Stimulated activated naive CD8-positive, alpha-beta T cell treated with anti-CD3 and anti-CD28 coated beads, Interleukin-15, amount 100 ng/mL, for 72 hours (primary cell): ENCODE data around the gene SLC17A2.
A peak's percentile ranks its signal among the peaks of the same experiment; 100 is the strongest.

Source experiments
- ATAC-seq: fragments of 150-1000 bp; cut with Tn5 transposase; 2 replicates; pipeline ENCODE4 v1.10.0; 2021; ENCODE audit warnings: mild to moderate bottlenecking, moderate library complexity
- DNase-seq, 2 donors: peaks; one replicate each; pipeline ENCODE4 v3.0.0; 2021 to 2022
- H3K27ac Mint-ChIP-seq, 2 donors: one replicate each; pipeline ENCODE4 v1.8.0; 2022; ENCODE audit warnings: mild to moderate bottlenecking in 2 of 2, mixed read lengths in 2 of 2, moderate library complexity in 2 of 2
- H3K27me3 Mint-ChIP-seq: one replicate; pipeline ENCODE4 v1.8.0; 2022; ENCODE audit warnings: mixed read lengths
- H3K4me1 Mint-ChIP-seq: one replicate; pipeline ENCODE4 v1.8.0; 2022; ENCODE audit warnings: mild to moderate bottlenecking, mixed read lengths
- H3K4me3 Mint-ChIP-seq, 2 donors: one replicate each; pipeline ENCODE4 v1.8.0; 2022; ENCODE audit warnings: mild to moderate bottlenecking in 2 of 2, mixed read lengths in 2 of 2, moderate library complexity in 1 of 2
- H3K9me3 Mint-ChIP-seq, 2 donors: one replicate each; pipeline ENCODE4 v1.8.0; 2022; ENCODE audit warnings: mixed read lengths in 2 of 2

Gene SLC17A2

GRCh38 chr6:25930532-25931410, at the start of gene SLC17A2:
Gene SLC17A2, minus strand, starts transcription at chr6:25930691. Its CDS starts 4,895 bp downstream, at chr6:25925796.
- no peak within 1 kb of the TSS for H3K4me3 Mint-ChIP-seq
- H3K27me3 Mint-ChIP-seq, result no peaks in the 10 kb centered on the region
- ATAC-seq (no peak), DNase-seq (no peak)
- peaks cover 5% of the 10 kb centered on the region for H3K4me1 Mint-ChIP-seq
- H3K9me3 Mint-ChIP-seq, result no peaks in the 10 kb centered on the region
- H3K27ac Mint-ChIP-seq, result no peak within 1 kb of the TSS

DNA sequence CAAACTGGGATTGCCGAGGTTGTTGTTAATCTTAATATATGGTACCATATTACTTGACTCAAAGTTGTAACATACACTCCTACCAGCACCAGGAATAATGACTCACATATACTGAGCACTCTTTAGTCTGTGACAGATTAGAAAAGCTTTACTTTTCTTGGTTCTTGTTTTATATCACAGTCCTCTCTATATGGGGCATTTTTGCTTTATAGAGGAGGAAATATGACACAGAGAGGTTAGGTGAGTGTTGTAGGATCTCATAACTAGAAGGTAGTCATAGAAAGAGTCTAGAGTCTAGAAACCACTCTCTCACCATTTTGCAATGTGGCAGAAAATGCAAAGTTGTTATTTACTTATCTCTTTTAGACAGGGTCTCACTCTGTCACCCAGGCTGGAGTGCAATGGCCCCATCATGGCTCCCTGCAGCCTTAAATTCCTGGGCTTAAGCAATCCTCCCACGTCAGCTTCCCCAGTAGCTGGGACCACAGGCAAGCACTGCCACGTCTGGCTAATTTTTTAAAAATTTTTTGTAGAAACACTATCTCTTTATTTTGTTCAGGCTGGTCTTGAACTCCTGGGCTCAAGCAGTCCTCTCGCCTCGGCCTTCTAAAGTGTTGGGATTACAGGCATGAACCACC, 45.6 kb upstream of the SLC17A2 start:
- Mint-ChIP-seq H3K4me3 (no peak overlapping the region), H3K9me3 (no peaks in the 10 kb centered on the region), H3K27ac (no peak overlapping the region), H3K4me1 (peaks cover 22% of the 10 kb centered on the region), H3K27me3 (no peaks in the 10 kb centered on the region)
- DNase-seq (no peak), ATAC-seq (peak; percentile 95)

GRCh38 chr6:25973923-25974555, 43.5 kb upstream of the SLC17A2 start:
- H3K9me3 Mint-ChIP-seq, result no peaks in the 10 kb centered on the region
- H3K4me1 Mint-ChIP-seq, result peaks cover 33% of the 10 kb centered on the region
- DNase-seq, result no peak
- ATAC-seq, result no peak
- H3K27me3 Mint-ChIP-seq, result no peaks in the 10 kb centered on the region
- no peak overlapping the region for H3K4me3 Mint-ChIP-seq
- H3K27ac Mint-ChIP-seq, result no peak overlapping the region

- H3K27me3 Mint-ChIP-seq, result no peaks in the 10 kb centered on the region
- DNase-seq (no peak), ATAC-seq (no peak)
- no peak overlapping the region for H3K4me3 Mint-ChIP-seq
- no peak overlapping the region for H3K27ac Mint-ChIP-seq
- H3K9me3 Mint-ChIP-seq, result no peaks in the 10 kb centered on the region
- peaks cover 38% of the 10 kb centered on the region for H3K4me1 Mint-ChIP-seq
Measured at GRCh38 chr6:25972902-25973301, 42.4 kb upstream of the SLC17A2 start.

DNA sequence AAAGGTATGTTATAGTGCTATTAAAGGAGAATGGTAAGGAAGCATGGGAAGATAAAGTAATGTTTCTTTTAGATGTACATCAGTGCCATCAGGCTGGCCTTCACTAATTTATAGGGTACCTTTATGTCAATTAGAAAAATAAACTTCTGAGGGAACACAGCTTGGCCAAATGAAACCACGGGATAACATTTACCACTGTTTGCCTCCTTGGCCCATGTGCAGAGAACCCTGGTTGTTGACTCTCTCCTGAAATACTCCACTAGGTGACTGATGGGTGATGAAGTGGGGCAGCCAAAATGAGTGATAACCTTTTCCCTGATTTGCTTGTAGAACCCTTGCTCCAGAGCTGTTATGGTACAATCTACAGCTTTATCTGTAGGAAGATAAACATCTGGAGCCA, 41.6 kb upstream of the SLC17A2 start:
- no peak overlapping the region for H3K4me3 Mint-ChIP-seq
- H3K27ac Mint-ChIP-seq, result peak overlapping the region in 1 of 2 donors; percentile 14
- ATAC-seq, result no peak
- H3K4me1 Mint-ChIP-seq, result peaks cover 46% of the 10 kb centered on the region
- H3K9me3 Mint-ChIP-seq, result no peaks in the 10 kb centered on the region
- no peak for DNase-seq
- H3K27me3 Mint-ChIP-seq, result no peaks in the 10 kb centered on the region

- peak overlapping the region in 1 of 2 donors; percentile 23 for H3K27ac Mint-ChIP-seq
- H3K4me3 Mint-ChIP-seq, result no peak overlapping the region
- ATAC-seq (no peak), DNase-seq (no peak)
- no peaks in the 10 kb centered on the region for H3K27me3 Mint-ChIP-seq
- H3K4me1 Mint-ChIP-seq, result peaks cover 50% of the 10 kb centered on the region
- no peaks in the 10 kb centered on the region for H3K9me3 Mint-ChIP-seq
Measured at GRCh38 chr6:25971187-25971821, 40.8 kb upstream of the SLC17A2 start.

GRCh38 chr6:25968769-25969168, 38.3 kb upstream of the SLC17A2 start:
- no peak for DNase-seq
- no peaks in the 10 kb centered on the region for H3K27me3 Mint-ChIP-seq
- ATAC-seq, result no peak
- peaks cover 67% of the 10 kb centered on the region for H3K4me1 Mint-ChIP-seq
- H3K9me3 Mint-ChIP-seq, result no peaks in the 10 kb centered on the region
- H3K27ac Mint-ChIP-seq, result no peak overlapping the region
- no peak overlapping the region for H3K4me3 Mint-ChIP-seq

- Mint-ChIP-seq H3K27me3 (no peaks in the 10 kb centered on the region), H3K4me3 (peak overlapping the region; percentile 64 to 70), H3K27ac (no peak overlapping the region), H3K4me1 (peaks cover 77% of the 10 kb centered on the region), H3K9me3 (no peaks in the 10 kb centered on the region)
- no peak for DNase-seq
- no peak for ATAC-seq
Measured at GRCh38 chr6:25966711-25967110, 36.2 kb upstream of the SLC17A2 start.

- Mint-ChIP-seq H3K27me3 (no peaks in the 10 kb centered on the region), H3K27ac (no peak overlapping the region), H3K9me3 (peaks cover 10 to 12% of the 10 kb centered on the region in 2 donors), H3K4me1 (peaks cover 76% of the 10 kb centered on the region), H3K4me3 (peak overlapping the region in 1 of 2 donors; percentile 73)
- no peak for DNase-seq
- ATAC-seq, result no peak
Measured at GRCh38 chr6:25965058-25965457, 34.6 kb upstream of the SLC17A2 start.

DNA sequence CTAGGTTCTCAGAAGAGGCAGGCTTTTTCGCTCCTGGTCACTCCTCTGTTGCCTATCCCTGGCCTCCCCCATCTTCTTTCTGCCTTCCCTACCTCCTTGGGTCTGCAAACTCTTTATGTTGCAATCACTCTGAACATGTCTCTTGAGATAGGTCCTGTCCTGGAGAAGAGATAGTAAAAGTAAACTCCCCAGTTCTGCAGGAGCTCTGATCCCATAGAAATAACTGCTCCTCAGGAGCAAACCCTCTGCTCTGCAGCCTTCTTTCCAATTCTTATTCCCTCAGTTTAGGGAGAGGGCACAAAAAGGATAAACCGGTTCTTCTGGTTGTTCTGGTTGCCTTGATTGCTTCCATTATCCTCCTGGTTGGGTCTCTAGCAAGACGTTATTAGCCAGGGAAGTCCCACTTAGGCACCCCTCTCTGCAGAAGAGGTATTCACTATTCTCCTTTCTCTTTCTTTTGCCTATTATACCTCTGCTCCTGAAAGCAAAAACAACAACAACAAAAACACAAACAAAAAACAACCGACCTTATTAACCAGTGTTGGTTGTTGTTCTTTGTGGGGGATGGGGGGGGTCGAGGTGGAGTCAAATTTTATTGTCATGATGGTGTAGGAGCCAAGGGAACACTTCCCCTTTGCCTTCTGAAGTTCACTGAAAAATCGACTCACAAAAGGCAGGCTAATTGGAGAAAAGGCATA, 33.1 kb upstream of the SLC17A2 start:
- peak overlapping the region; percentile 83 to 100 for H3K4me3 Mint-ChIP-seq
- DNase-seq (no peak), ATAC-seq (no peak)

GRCh38 chr6:25962149-25963127, 31.9 kb upstream of the SLC17A2 start, which contains the start of gene TRIM38:
Gene TRIM38, plus strand, starts transcription at chr6:25962802. Its CDS starts 3,721 bp downstream, at chr6:25966523.
- Mint-ChIP-seq H3K27me3 (no peaks in the 10 kb centered on the region), H3K27ac (peak within 1 kb of the TSS; percentile 93 to 100), H3K9me3 (peaks cover 28 to 31% of the 10 kb centered on the region in 2 donors), H3K4me3 (peak within 1 kb of the TSS; percentile 83 to 100), H3K4me1 (peaks cover 82% of the 10 kb centered on the region)
- peak; percentile 92 for ATAC-seq
- peak; percentile 66 to 76 for DNase-seq

More for the DNA sequence above, 33.1 kb upstream of the SLC17A2 start:
- Mint-ChIP-seq H3K27ac (peak overlapping the region; percentile 80 to 91), H3K27me3 (no peaks in the 10 kb centered on the region), H3K9me3 (peaks cover 24 to 25% of the 10 kb centered on the region in 2 donors), H3K4me1 (peaks cover 84% of the 10 kb centered on the region)

GRCh38 chr6:25961619-25962148, 31.2 kb upstream of the SLC17A2 start:
- Mint-ChIP-seq H3K9me3 (peaks cover 28 to 31% of the 10 kb centered on the region in 2 donors), H3K27me3 (no peaks in the 10 kb centered on the region), H3K4me3 (peak overlapping the region; percentile 83 to 100), H3K4me1 (peaks cover 75% of the 10 kb centered on the region), H3K27ac (peak overlapping the region in 1 of 2 donors; percentile 100)
- no peak for DNase-seq
- ATAC-seq, result no peak

DNA sequence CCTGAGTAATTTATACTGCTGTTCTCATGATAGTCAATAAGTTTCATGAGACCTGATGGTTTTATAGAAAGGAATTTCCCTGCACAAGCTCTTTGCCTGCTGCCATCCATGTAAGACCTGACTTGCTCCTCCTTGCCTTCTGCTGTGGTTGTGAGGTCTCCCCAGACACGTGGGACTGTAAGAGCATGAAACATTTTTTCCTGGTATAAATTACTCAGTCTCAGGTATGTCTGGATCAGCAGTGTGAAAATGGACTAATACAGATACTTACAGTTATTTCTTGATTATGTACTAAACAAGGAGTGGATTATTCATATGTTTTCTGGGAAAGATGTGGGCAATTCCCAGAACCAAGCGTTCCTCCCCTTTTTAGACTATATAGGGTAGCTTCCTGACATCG, 30.2 kb upstream of the SLC17A2 start:
- Mint-ChIP-seq H3K27me3 (no peaks in the 10 kb centered on the region), H3K27ac (peak overlapping the region; percentile 6 to 53), H3K4me1 (peaks cover 65% of the 10 kb centered on the region), H3K9me3 (peaks cover 28 to 31% of the 10 kb centered on the region in 2 donors), H3K4me3 (no peak overlapping the region)
- DNase-seq, result peak in 1 of 2 donors; percentile 33
- peak; percentile 29 for ATAC-seq
